ENCODE results near the gene DGKI. TPM values are rescaled to one million over a fixed set of nuclear protein-coding genes. Genes with fewer than 3 reads are reported as not detected.

The DGKI gene
- total and polyA plus RNA-seq, 7 donors, result under 0.01 to 0.56 (median 0.44) TPM; not detected in 2

DNA sequence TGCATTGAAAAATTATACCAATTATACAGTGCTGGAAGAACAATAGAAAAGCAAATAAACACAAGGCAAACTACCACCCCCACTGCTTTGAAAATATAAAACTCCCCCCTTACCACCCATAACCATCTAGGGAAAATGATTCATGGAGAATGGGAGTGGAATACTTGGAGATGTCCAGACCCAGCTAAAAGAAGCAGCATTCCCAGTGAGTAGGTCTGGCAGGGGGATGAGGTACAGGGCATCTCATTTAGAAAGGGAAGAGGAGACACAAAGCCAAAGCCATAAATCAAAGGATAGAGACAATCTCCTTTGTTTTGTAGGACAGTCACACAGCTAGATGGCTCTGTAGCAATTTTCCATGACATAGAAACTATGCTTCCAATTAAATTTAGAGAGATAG, 36.0 kb upstream of the DGKI start:
- H3K27ac ChIP-seq, result peak overlapping the region; percentile 65
- no peak overlapping the region for H3K4me3 ChIP-seq
- ATAC-seq (peak; percentile 37 to 70 (median 58)), DNase-seq (no peak)
- H3K4me1 ChIP-seq, result no peaks in the 10 kb centered on the region
- no peaks in the 10 kb centered on the region for H3K9me3 ChIP-seq
- intact Hi-C loops (cut with DNase I), result no loop called here
- H3K27me3 ChIP-seq (ENCODE audit: insufficient read depth in 3 of 3, low read length in 2 of 3), result no peaks in the 10 kb centered on the region
- TF ChIP-seq, protein P1, sequence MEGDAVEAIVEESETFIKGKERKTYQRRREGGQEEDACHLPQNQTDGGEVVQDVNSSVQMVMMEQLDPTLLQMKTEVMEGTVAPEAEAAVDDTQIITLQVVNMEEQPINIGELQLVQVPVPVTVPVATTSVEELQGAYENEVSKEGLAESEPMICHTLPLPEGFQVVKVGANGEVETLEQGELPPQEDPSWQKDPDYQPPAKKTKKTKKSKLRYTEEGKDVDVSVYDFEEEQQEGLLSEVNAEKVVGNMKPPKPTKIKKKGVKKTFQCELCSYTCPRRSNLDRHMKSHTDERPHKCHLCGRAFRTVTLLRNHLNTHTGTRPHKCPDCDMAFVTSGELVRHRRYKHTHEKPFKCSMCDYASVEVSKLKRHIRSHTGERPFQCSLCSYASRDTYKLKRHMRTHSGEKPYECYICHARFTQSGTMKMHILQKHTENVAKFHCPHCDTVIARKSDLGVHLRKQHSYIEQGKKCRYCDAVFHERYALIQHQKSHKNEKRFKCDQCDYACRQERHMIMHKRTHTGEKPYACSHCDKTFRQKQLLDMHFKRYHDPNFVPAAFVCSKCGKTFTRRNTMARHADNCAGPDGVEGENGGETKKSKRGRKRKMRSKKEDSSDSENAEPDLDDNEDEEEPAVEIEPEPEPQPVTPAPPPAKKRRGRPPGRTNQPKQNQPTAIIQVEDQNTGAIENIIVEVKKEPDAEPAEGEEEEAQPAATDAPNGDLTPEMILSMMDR (IDR thresholded peaks at IDR 0.05), result no peak
- peaks cover 0 to 65% of the 10 kb centered on the region in 2 donors for H3K36me3 ChIP-seq (ENCODE audit: insufficient read depth in 1 of 2, low read depth in 1 of 2)

- ATAC-seq (peak; percentile 86 to 95 (median 90)), DNase-seq (peak; percentile 52 to 74)
- peaks cover 0 to 65% of the 10 kb centered on the region in 2 donors for H3K36me3 ChIP-seq (ENCODE audit: insufficient read depth in 1 of 2, low read depth in 1 of 2)
- H3K27me3 ChIP-seq (ENCODE audit: insufficient read depth in 3 of 3, low read length in 2 of 3), result no peaks in the 10 kb centered on the region
- H3K27ac ChIP-seq, result peak overlapping the region; percentile 65
- H3K4me1 ChIP-seq, result no peaks in the 10 kb centered on the region
- no peaks in the 10 kb centered on the region for H3K9me3 ChIP-seq
- TF ChIP-seq, protein P1 (IDR thresholded peaks at IDR 0.05), result no peak
- 67 to 86% (median 75%) methylated on average over 5 of the region's 5 CpGs for WGBS, 3 donors
- intact Hi-C loops (cut with DNase I), result no loop called here
- no peak overlapping the region for H3K4me3 ChIP-seq
Measured at GRCh38 chr7:137882261-137882668, 35.5 kb upstream of the DGKI start.

GRCh38 chr7:137881607-137882260, 35.0 kb upstream of the DGKI start:
- no peaks in the 10 kb centered on the region for H3K9me3 ChIP-seq
- H3K27me3 ChIP-seq (ENCODE audit: insufficient read depth in 3 of 3, low read length in 2 of 3), result no peaks in the 10 kb centered on the region
- intact Hi-C loops (cut with DNase I), result no loop called here
- peaks cover 0 to 65% of the 10 kb centered on the region in 2 donors for H3K36me3 ChIP-seq (ENCODE audit: insufficient read depth in 1 of 2, low read depth in 1 of 2)
- no peak overlapping the region for H3K27ac ChIP-seq
- H3K4me3 ChIP-seq, result no peak overlapping the region
- ATAC-seq, result no peak
- TF ChIP-seq, protein P1 (IDR thresholded peaks at IDR 0.05), result no peak
- WGBS, 3 donors, result 97 to 100% (median 99%) methylated on average over 8 of the region's 8 CpGs
- no peaks in the 10 kb centered on the region for H3K4me1 ChIP-seq
- no peak for DNase-seq

DNA sequence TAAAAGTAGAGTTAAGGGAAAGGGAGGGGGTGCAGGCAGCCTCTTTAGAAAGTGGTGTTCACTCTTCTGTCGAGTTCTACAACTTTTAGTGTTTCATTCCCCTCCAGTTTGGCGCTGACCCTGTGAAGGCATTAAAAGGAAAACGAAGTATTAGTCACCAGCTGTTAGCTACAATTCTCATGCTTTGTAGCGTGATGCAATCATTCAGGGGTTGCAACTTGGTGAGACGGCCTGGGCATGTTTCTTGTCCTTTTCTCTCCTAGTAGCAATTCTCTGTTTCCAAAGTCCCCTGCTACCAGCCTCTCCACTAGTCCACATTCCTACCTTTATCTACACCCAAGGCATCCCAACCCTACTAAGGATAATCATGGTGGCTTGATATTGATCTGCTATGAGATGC, 33.7 kb upstream of the DGKI start:
- 60 to 74% (median 63%) methylated on average over 5 of the region's 5 CpGs for WGBS, 3 donors
- Histone ChIP-seq H3K27ac (peak overlapping the region; percentile 78), H3K4me1 (peaks cover 2% of the 10 kb centered on the region), H3K4me3 (no peak overlapping the region), H3K9me3 (no peaks in the 10 kb centered on the region), H3K27me3 (ENCODE audit: insufficient read depth in 3 of 3, low read length in 2 of 3) (no peaks in the 10 kb centered on the region), H3K36me3 (ENCODE audit: insufficient read depth in 1 of 2, low read depth in 1 of 2) (peaks cover 0 to 64% of the 10 kb centered on the region in 2 donors)
- DNase-seq (no peak), ATAC-seq (no peak)
- intact Hi-C loops (cut with DNase I), result no loop called here
- TF ChIP-seq, protein P1 (IDR thresholded peaks at IDR 0.05), result no peak
